ENCODE data around the gene STPG3.

Gene STPG3

DNA sequence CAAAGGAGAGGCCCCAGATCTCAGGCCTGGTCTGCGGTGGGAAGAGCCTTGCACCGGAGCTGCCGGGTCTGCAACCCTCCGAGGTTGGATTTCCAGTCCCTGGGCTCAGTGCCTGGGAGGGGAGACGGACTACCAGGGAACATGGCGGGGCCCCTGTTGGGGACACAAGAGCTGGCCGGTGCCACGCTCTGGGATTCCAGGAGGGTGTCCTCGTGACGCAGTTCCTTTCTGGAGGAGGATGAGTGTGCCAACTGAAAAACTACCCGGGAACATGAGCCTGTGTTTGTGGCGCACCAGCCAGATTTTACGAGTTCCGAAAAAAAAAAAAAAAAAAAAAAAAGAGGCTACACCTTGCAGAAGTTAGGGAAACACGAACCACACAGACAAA is 42.0 kb downstream of the STPG3 start:
- Histone ChIP-seq H3K27ac (ENCODE audit: insufficient read depth, low read depth, low read length, poor library complexity, severe bottlenecking) (no peak overlapping the region), H3K4me1 (ENCODE audit: control insufficient read depth, insufficient read depth, low read length) (peaks cover 15% of the 10 kb centered on the region), H3K27me3 (ENCODE audit: control insufficient read depth, insufficient read depth, low read length, poor library complexity, severe bottlenecking) (peaks cover 40% of the 10 kb centered on the region), H3K9me3 (ENCODE audit: control insufficient read depth, low read length) (no peaks in the 10 kb centered on the region), H3K4me3 (ENCODE audit: insufficient read depth, low read depth, low read length) (no peak overlapping the region), H3K36me3 (ENCODE audit: control insufficient read depth, insufficient read depth, low read length) (no peaks in the 10 kb centered on the region)
- WGBS, 2 experiments, result 90 to 91% methylated on average over 15 of the region's 15 CpGs

DNA sequence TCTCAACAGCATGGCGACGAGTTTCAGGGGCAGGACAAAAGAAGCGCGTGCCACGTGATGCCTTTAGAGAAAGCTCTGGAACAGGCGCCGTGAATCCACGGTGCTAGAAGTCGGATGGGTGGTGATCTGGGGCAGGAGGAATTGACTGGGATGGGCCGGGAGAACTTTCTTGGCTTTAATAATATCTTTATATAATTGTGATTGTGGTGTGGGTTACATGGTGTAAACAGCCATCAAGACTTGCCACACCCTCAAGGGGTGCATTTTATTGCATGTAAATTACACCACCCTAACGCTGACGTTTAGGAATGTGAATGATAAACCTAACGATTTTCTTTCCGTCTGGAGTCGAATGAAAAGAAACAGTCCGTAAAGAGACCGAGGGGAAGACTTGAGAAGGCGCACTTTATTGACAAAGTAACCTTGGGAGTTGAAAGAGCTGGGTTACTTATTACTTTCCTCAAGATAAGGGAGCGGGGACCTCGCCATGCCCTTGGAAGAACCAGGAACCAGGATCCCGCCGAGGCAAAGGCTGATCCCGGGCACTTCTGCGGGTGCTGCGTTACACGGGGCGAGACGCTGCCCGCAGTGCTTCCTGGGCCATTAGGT is 42.5 kb downstream of the STPG3 start:
- no peaks in the 10 kb centered on the region for H3K36me3 ChIP-seq (ENCODE audit: control insufficient read depth, insufficient read depth, low read length)
- 94% methylated on average over 28 to 29 of the region's 29 CpGs for WGBS, 2 experiments
- H3K27ac ChIP-seq (ENCODE audit: insufficient read depth, low read depth, low read length, poor library complexity, severe bottlenecking), result no peak overlapping the region
- no peak overlapping the region for H3K4me3 ChIP-seq (ENCODE audit: insufficient read depth, low read depth, low read length)
- H3K27me3 ChIP-seq (ENCODE audit: control insufficient read depth, insufficient read depth, low read length, poor library complexity, severe bottlenecking), result peaks cover 44% of the 10 kb centered on the region
- no peaks in the 10 kb centered on the region for H3K9me3 ChIP-seq (ENCODE audit: control insufficient read depth, low read length)
- peaks cover 20% of the 10 kb centered on the region for H3K4me1 ChIP-seq (ENCODE audit: control insufficient read depth, insufficient read depth, low read length)

GRCh38 chr9:137294091-137294680 is 43.1 kb downstream of the STPG3 start:
- H3K36me3 ChIP-seq (ENCODE audit: control insufficient read depth, insufficient read depth, low read length), result no peaks in the 10 kb centered on the region

DNA sequence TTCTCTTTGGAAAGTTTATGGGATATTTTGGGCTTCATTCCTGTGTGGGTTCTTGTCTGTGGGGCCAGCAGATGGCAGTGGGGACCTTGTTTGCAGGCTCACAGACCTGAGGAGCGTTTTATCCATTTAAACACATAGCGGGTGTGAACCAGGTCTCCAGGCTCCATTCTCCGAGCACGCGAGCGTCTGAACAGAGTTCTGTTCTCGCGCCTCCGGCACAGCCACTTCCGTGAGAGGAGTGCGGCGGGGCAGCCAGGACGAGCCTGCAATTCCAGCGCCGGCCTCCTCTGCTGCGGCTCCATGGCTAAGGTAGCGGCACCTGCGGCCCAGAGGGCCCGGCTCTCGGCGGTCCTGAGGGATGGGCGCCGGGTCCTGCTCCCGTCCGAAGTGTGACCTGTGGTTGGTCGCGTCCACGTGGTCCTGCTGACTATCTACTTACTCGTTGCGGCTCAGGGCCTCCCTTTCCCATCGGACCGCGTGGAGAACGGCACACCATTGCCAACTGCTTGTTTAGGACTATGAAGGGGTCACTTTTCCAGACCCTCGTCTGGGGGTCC is 43.7 kb downstream of the STPG3 start:
- WGBS, 2 experiments, result 35 to 36% methylated on average over 35 of the region's 35 CpGs

More at GRCh38 chr9:137294091-137294680, 43.1 kb downstream of the STPG3 start:
- WGBS, 2 experiments, result 81 to 83% methylated on average over 11 of the region's 11 CpGs
- no peak overlapping the region for H3K27ac ChIP-seq (ENCODE audit: insufficient read depth, low read depth, low read length, poor library complexity, severe bottlenecking)
- H3K4me3 ChIP-seq (ENCODE audit: insufficient read depth, low read depth, low read length), result no peak overlapping the region
- H3K4me1 ChIP-seq (ENCODE audit: control insufficient read depth, insufficient read depth, low read length), result peaks cover 25% of the 10 kb centered on the region
- H3K27me3 ChIP-seq (ENCODE audit: control insufficient read depth, insufficient read depth, low read length, poor library complexity, severe bottlenecking), result peaks cover 44% of the 10 kb centered on the region
- H3K9me3 ChIP-seq (ENCODE audit: control insufficient read depth, low read length), result no peaks in the 10 kb centered on the region

GRCh38 chr9:137295238-137295811 is 44.2 kb downstream of the STPG3 start:
- no peaks in the 10 kb centered on the region for H3K9me3 ChIP-seq (ENCODE audit: control insufficient read depth, low read length)
- WGBS, 2 experiments, result 3% methylated on average over 76 of the region's 76 CpGs
- peaks cover 44% of the 10 kb centered on the region for H3K27me3 ChIP-seq (ENCODE audit: control insufficient read depth, insufficient read depth, low read length, poor library complexity, severe bottlenecking)
- H3K4me1 ChIP-seq (ENCODE audit: control insufficient read depth, insufficient read depth, low read length), result peaks cover 34% of the 10 kb centered on the region
- peak overlapping the region; percentile 2 for H3K4me3 ChIP-seq (ENCODE audit: insufficient read depth, low read depth, low read length)
- no peak overlapping the region for H3K27ac ChIP-seq (ENCODE audit: insufficient read depth, low read depth, low read length, poor library complexity, severe bottlenecking)
- no peaks in the 10 kb centered on the region for H3K36me3 ChIP-seq (ENCODE audit: control insufficient read depth, insufficient read depth, low read length)

More for the DNA sequence above, 43.7 kb downstream of the STPG3 start:
- Histone ChIP-seq H3K27me3 (ENCODE audit: control insufficient read depth, insufficient read depth, low read length, poor library complexity, severe bottlenecking) (peaks cover 44% of the 10 kb centered on the region), H3K36me3 (ENCODE audit: control insufficient read depth, insufficient read depth, low read length) (no peaks in the 10 kb centered on the region), H3K9me3 (ENCODE audit: control insufficient read depth, low read length) (no peaks in the 10 kb centered on the region), H3K4me1 (ENCODE audit: control insufficient read depth, insufficient read depth, low read length) (peaks cover 30% of the 10 kb centered on the region), H3K4me3 (ENCODE audit: insufficient read depth, low read depth, low read length) (no peak overlapping the region), H3K27ac (ENCODE audit: insufficient read depth, low read depth, low read length, poor library complexity, severe bottlenecking) (no peak overlapping the region)

- 5% methylated on average over 75 to 78 of the region's 78 CpGs for WGBS, 2 experiments
- H3K4me1 ChIP-seq (ENCODE audit: control insufficient read depth, insufficient read depth, low read length), result peaks cover 34% of the 10 kb centered on the region
- H3K36me3 ChIP-seq (ENCODE audit: control insufficient read depth, insufficient read depth, low read length), result no peaks in the 10 kb centered on the region
- peak overlapping the region; percentile 2 for H3K4me3 ChIP-seq (ENCODE audit: insufficient read depth, low read depth, low read length)
- no peaks in the 10 kb centered on the region for H3K9me3 ChIP-seq (ENCODE audit: control insufficient read depth, low read length)
- H3K27ac ChIP-seq (ENCODE audit: insufficient read depth, low read depth, low read length, poor library complexity, severe bottlenecking), result peak overlapping the region; percentile 6
- peaks cover 44% of the 10 kb centered on the region for H3K27me3 ChIP-seq (ENCODE audit: control insufficient read depth, insufficient read depth, low read length, poor library complexity, severe bottlenecking)
Observed at GRCh38 chr9:137295849-137296669, 45.0 kb downstream of the STPG3 start.

- Histone ChIP-seq H3K27ac (ENCODE audit: insufficient read depth, low read depth, low read length, poor library complexity, severe bottlenecking) (no peak overlapping the region), H3K27me3 (ENCODE audit: control insufficient read depth, insufficient read depth, low read length, poor library complexity, severe bottlenecking) (peaks cover 44% of the 10 kb centered on the region), H3K36me3 (ENCODE audit: control insufficient read depth, insufficient read depth, low read length) (no peaks in the 10 kb centered on the region), H3K9me3 (ENCODE audit: control insufficient read depth, low read length) (no peaks in the 10 kb centered on the region), H3K4me3 (ENCODE audit: insufficient read depth, low read depth, low read length) (peak overlapping the region; percentile 2), H3K4me1 (ENCODE audit: control insufficient read depth, insufficient read depth, low read length) (peaks cover 34% of the 10 kb centered on the region)
- WGBS, 2 experiments, result 62 to 63% methylated on average over 24 of the region's 24 CpGs
Observed at GRCh38 chr9:137296670-137297664, 45.9 kb downstream of the STPG3 start.

DNA sequence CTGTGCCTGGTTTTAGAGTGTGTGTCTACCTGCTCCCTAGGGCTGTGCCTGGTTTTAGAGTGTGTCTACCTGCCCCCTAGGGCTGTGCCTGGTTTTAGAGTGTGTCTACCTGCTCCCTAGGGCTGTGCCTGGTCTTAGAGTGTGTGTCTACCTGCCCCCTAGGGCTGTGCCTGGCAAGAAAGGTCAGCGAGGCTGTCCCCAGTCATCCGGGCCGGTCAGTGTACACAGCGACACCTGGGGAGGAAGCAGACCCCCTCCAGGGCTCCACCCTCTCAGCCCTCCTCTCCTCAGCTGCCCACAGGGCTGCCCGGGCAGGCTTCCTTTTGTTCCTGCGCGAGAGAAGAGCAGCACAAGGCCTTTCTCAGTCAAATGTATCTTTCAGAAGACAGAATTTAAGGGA is 46.9 kb downstream of the STPG3 start:
- no peak overlapping the region for H3K27ac ChIP-seq (ENCODE audit: insufficient read depth, low read depth, low read length, poor library complexity, severe bottlenecking)
- H3K36me3 ChIP-seq (ENCODE audit: control insufficient read depth, insufficient read depth, low read length), result no peaks in the 10 kb centered on the region
- 29 to 31% methylated on average over 7 of the region's 7 CpGs for WGBS, 2 experiments
- peaks cover 50% of the 10 kb centered on the region for H3K27me3 ChIP-seq (ENCODE audit: control insufficient read depth, insufficient read depth, low read length, poor library complexity, severe bottlenecking)
- peak overlapping the region; percentile 75 for H3K4me3 ChIP-seq (ENCODE audit: insufficient read depth, low read depth, low read length)
- no peaks in the 10 kb centered on the region for H3K9me3 ChIP-seq (ENCODE audit: control insufficient read depth, low read length)
- peaks cover 40% of the 10 kb centered on the region for H3K4me1 ChIP-seq (ENCODE audit: control insufficient read depth, insufficient read depth, low read length)
